ENCODE data around the gene POLR1G.

Gene POLR1G

DNA sequence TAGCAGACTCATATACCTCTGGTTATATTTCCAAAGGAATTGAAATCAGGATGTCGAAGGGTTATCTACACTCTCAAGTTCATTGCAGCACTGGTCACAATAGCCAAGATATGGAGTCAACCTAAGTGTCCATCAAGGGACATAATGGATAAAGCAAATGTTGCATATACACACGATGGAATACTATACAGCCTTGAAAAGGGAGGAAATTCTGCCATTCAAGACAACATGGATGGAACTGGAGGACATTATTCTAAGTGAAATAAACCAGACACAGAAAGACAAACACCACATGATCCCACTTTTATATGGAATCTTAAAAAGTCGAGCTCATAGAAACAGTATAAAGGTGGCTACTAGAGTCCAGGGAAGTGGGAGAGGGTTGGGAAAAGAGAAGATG lies 30.9 kb downstream of the POLR1G start:
- TF ChIP-seq, protein P1, sequence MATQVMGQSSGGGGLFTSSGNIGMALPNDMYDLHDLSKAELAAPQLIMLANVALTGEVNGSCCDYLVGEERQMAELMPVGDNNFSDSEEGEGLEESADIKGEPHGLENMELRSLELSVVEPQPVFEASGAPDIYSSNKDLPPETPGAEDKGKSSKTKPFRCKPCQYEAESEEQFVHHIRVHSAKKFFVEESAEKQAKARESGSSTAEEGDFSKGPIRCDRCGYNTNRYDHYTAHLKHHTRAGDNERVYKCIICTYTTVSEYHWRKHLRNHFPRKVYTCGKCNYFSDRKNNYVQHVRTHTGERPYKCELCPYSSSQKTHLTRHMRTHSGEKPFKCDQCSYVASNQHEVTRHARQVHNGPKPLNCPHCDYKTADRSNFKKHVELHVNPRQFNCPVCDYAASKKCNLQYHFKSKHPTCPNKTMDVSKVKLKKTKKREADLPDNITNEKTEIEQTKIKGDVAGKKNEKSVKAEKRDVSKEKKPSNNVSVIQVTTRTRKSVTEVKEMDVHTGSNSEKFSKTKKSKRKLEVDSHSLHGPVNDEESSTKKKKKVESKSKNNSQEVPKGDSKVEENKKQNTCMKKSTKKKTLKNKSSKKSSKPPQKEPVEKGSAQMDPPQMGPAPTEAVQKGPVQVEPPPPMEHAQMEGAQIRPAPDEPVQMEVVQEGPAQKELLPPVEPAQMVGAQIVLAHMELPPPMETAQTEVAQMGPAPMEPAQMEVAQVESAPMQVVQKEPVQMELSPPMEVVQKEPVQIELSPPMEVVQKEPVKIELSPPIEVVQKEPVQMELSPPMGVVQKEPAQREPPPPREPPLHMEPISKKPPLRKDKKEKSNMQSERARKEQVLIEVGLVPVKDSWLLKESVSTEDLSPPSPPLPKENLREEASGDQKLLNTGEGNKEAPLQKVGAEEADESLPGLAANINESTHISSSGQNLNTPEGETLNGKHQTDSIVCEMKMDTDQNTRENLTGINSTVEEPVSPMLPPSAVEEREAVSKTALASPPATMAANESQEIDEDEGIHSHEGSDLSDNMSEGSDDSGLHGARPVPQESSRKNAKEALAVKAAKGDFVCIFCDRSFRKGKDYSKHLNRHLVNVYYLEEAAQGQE (IDR thresholded peaks at IDR 0.05; ENCODE audit: insufficient read depth in 1 of 2, low read depth in 2 of 2, low read length in 2 of 2) = no peak
- TF ChIP-seq TAF1 (IDR thresholded peaks at IDR 0.05; ENCODE audit: borderline replicate concordance, insufficient read depth, low read length) (no peak), SIN3A (IDR thresholded peaks at IDR 0.05; ENCODE audit: borderline replicate concordance, insufficient read depth, low read length) (no peak), POLR2AphosphoS5 (IDR thresholded peaks at IDR 0.05; ENCODE audit: low read depth, low read length) (no peak), FOXP2 (optimal IDR thresholded peaks at IDR 0.05; ENCODE audit: borderline replicate concordance, extremely low read depth, extremely low read length, insufficient read depth) (no peak)

- TF ChIP-seq, protein P1 (IDR thresholded peaks at IDR 0.05; ENCODE audit: insufficient read depth in 1 of 2, low read depth in 2 of 2, low read length in 2 of 2) = no peak
- TF ChIP-seq TAF1 (IDR thresholded peaks at IDR 0.05; ENCODE audit: borderline replicate concordance, insufficient read depth, low read length) (no peak), SIN3A (IDR thresholded peaks at IDR 0.05; ENCODE audit: borderline replicate concordance, insufficient read depth, low read length) (no peak), FOXP2 (optimal IDR thresholded peaks at IDR 0.05; ENCODE audit: borderline replicate concordance, extremely low read depth, extremely low read length, insufficient read depth) (no peak)
These were observed 32.7 kb downstream of the POLR1G start for GRCh38 chr19:45439190-45439568.

- TF ChIP-seq TAF1 (IDR thresholded peaks at IDR 0.05; ENCODE audit: borderline replicate concordance, insufficient read depth, low read length) = no peak
- TF ChIP-seq, protein P1 (IDR thresholded peaks at IDR 0.05; ENCODE audit: insufficient read depth in 1 of 2, low read depth in 2 of 2, low read length in 2 of 2) = no peak
- no peak for TF ChIP-seq POLR2AphosphoS5 (IDR thresholded peaks at IDR 0.05; ENCODE audit: low read depth, low read length)
- TF ChIP-seq FOXP2 (optimal IDR thresholded peaks at IDR 0.05; ENCODE audit: borderline replicate concordance, extremely low read depth, extremely low read length, insufficient read depth) = peak; percentile 86
- no peak for TF ChIP-seq SIN3A (IDR thresholded peaks at IDR 0.05; ENCODE audit: borderline replicate concordance, insufficient read depth, low read length)
These were observed 33.3 kb downstream of the POLR1G start for GRCh38 chr19:45439569-45440258.

DNA sequence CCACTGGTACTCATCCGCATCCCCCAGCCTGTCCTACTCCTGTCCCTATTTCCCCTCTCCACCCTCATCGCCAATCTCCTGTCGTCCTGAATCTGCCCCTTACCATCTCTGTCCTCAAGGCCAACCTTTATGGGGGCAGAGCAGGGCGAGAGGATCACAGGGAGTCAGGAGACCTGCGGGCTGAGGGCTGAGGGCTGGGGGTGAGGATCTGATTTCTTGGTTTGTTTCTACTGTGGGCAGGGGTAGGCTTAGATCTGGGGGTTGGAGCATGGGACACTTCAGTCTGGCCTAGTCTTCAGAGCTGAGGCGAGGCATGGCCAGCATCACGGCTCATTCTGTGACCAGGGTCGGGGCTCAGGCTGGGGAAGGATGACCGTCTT lies 33.8 kb downstream of the POLR1G start:
- TF ChIP-seq FOXP2 (optimal IDR thresholded peaks at IDR 0.05; ENCODE audit: borderline replicate concordance, extremely low read depth, extremely low read length, insufficient read depth) = no peak
- no peak for TF ChIP-seq POLR2AphosphoS5 (IDR thresholded peaks at IDR 0.05; ENCODE audit: low read depth, low read length)
- TF ChIP-seq SIN3A (IDR thresholded peaks at IDR 0.05; ENCODE audit: borderline replicate concordance, insufficient read depth, low read length) = no peak
- TF ChIP-seq, protein P1 (IDR thresholded peaks at IDR 0.05; ENCODE audit: insufficient read depth in 1 of 2, low read depth in 2 of 2, low read length in 2 of 2) = no peak
- no peak for TF ChIP-seq TAF1 (IDR thresholded peaks at IDR 0.05; ENCODE audit: borderline replicate concordance, insufficient read depth, low read length)

Measured in PFSK-1 (cell line).